Cerebellar cortex (tissue), 1 donor: Measurements from ENCODE around the gene PRKAG1.

Experiments
- DNase-seq: peaks from one replicate; pipeline ENCODE4 v3.0.0-alpha.2; 2015; ENCODE audit warnings: low spot score

The PRKAG1 gene

DNA sequence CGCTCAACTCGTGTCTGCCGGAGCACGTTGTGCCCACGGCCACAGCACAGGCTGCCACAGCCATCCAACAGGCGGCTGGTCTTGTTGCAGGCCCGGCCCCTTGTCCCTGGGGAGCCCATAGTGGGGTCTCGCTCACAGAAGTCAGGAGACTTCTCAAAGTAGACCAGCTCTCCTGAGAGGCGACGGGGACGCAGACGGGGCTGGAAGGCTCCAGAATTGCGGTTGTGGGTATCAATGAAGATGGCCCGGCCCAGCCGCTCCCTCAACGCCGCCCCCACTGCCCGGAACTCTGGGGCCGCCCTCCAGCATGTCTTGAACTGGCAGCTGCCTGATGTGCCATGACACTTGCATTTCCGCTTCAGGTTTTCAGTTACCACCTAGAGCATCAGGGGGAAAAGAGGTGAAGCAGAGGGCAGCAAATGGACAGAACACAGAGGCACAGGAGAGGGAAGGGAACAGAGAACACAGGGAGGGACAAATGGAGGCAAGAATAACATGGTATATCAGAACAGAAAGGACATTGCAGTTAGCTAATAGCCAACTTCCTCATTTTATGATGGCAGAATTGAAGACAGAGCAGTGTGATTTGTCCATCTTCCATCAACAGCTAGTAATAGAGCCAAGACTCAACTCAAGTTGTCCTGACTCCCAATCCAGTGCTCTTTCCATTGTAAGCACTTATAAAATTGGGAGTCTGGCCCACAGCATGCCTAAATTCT lies 52.2 kb downstream of the PRKAG1 start:
- no peak for DNase-seq

- peak; percentile 44 for DNase-seq
Observed at GRCh38 chr12:48965298-48965838, 53.2 kb downstream of the PRKAG1 start.

GRCh38 chr12:48961801-48962200 lies 56.8 kb downstream of the PRKAG1 start:
- DNase-seq, result no peak

- DNase-seq, result no peak
Observed at GRCh38 chr12:48961331-48961730, 57.2 kb downstream of the PRKAG1 start.

DNA sequence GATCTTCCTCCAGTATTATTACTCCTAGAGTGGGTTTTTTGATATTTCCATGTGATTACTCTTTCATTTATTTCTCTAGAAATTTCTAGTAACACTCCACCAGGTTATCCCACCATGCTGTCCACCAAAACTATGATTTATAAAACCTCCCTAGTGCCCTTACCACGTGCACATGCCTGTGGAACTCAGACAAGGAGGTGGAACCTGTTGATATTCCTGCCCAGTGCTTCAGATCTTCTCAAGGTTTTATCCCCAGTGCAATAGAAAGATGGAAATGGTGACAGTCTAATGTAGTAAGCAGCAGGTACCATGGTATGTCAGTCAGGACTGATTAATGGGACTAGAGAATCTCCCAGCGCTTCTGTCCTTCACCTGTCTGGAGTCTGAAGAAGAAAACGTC lies 57.7 kb downstream of the PRKAG1 start:
- DNase-seq, result no peak

DNA sequence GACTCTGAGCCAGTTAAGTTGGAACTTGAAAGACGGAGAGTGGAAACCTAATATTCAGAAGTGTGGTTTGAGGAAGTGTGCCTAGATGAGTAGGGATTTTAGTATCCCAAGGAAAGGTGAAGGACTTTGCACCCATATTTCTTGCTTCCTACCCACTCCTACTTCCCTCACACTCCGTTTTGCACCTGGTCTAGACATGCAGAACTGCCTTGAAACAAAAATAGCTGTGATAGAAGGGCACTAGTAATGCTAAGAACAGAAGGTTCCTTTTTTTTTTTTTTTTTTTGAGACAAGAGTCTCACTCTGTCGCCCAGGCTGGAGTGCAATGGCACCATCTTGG lies 60.6 kb downstream of the PRKAG1 start:
- DNase-seq, result no peak

- peak; percentile 92 for DNase-seq
Observed at GRCh38 chr12:48957141-48958048, 61.2 kb downstream of the PRKAG1 start, which contains the start of gene ARF3. TSS of gene ARF3 (minus strand) at chr12:48957487. CDS start at chr12:48941095, 16,392 bp downstream.

DNA sequence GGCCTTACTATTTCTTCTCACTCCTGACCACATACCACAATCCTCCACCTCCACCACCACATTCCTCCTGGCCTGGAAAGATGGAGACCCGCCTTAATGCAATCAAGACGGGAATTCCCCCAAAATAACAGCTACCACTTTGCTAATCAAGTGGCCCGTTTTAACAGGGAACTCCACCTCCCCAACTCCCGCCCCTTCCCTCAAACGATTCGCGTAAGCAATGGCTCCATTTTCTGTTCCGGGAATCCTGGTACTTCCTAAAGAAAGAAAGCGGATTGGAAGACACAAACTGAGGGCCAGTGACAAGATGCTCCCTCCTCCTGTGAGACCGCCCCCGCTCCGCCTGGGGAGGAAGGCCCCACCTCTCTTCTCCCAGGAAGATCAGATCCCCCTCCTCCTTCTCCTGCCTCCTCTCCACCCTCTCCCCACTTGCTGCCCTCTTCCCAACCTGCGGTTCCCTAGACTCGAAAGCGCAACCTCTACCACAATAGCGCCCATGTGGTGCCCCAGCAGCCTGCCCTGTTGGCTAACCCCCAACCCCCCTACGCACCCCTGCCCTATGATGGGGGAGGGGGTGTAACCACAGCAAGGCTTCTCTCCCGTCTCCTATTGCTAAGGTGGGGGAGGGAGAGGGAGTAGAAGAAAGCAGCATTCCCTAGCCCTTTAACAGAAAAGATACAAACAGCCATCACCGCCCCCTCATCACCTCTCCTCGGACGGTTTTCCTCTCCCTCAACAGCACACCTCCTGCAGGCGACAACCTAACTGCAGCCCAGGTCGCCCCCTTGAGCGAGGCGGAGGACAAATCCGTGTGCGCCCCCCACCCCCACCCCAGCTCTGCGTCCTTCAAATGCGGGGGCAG lies 62.1 kb downstream of the PRKAG1 start:
- DNase-seq, result peak; percentile 95

DNA sequence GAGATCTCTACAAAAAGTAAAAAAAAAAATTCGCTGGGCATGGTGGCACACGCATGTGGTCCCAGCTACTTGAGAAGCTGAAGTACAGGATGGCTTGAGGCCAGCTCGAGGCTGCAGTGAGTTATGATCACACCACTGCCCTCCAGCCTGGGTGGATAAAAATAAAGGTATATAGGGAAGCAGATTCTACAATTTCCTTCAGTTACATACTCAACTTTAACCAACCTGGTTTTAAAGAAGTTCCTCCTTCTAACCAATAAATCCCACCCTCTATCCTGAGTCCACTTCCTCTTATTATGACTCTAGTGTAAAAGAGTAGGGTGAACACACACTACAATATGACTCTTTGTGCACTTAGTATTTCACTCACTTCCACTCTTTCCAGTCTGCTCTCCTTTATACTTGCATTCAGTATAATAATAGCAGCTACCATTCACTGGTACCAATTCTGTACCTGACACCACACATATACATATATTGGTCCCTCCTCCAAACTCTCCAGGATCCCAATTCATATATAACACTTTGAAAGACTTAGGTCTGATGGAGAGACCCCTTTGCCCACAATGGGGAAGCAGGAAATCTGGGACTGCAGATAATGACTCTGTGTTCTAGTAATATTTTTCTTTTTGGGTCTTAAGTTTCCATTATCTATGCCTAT lies 63.6 kb downstream of the PRKAG1 start:
- DNase-seq, result no peak

GRCh38 chr12:48954061-48954460 lies 64.5 kb downstream of the PRKAG1 start:
- no peak for DNase-seq

- DNase-seq, result no peak
Observed at GRCh38 chr12:48952691-48953090, 65.9 kb downstream of the PRKAG1 start.
